Measurements from ENCODE around the gene BMX. TPM values are rescaled to one million over a fixed set of nuclear protein-coding genes. Genes with fewer than 3 reads are reported as not detected.
A peak's percentile ranks its signal among the peaks of the same experiment; 100 is the strongest.

The BMX gene
- total and polyA plus RNA-seq, 9 of the 15 experiments (the other 6 are each of a cell fraction or from before 2014, with no cell fraction given): 0.45 to 4.2 (median 1.8) TPM

GRCh38 chrX:15579778-15580747, 79.5 kb downstream of the BMX start (continued):
- TF ChIP-seq SAP30 (IDR thresholded peaks at IDR 0.05; ENCODE audit: borderline replicate concordance, insufficient read depth, low read depth, low read length, poor library complexity, severe bottlenecking): no peak
- no peak for TF ChIP-seq ATF2 (CRISPR knock-in tag; IDR thresholded peaks at IDR 0.05)
- TF ChIP-seq ZNF778 (CRISPR knock-in tag; IDR thresholded peaks at IDR 0.05): no peak
- no peak for TF ChIP-seq ZBTB1 (CRISPR knock-in tag; IDR thresholded peaks at IDR 0.05; ENCODE audit: borderline replicate concordance, low read depth)
- TF ChIP-seq FOXJ2 (tag; IDR thresholded peaks at IDR 0.05): no peak
- TF ChIP-seq ZNF507 (tag; conservative IDR thresholded peaks at IDR 0.05): no peak
- TF ChIP-seq ZNF175 (CRISPR knock-in tag; IDR thresholded peaks at IDR 0.05; ENCODE audit: low read depth): no peak
- TF ChIP-seq RBBP5 (IDR thresholded peaks at IDR 0.05; ENCODE audit: borderline replicate concordance, insufficient read depth, low read length, poor library complexity, severe bottlenecking): no peak
- no peak for TF ChIP-seq MYC (IDR thresholded peaks at IDR 0.05; ENCODE audit: low read depth, low read length)
- TF ChIP-seq MYC (CRISPR knock-in tag; IDR thresholded peaks at IDR 0.05; ENCODE audit: borderline replicate concordance, low read depth): no peak
- no peak for TF ChIP-seq SREBF2 (CRISPR knock-in tag; IDR thresholded peaks at IDR 0.05)
- no peak for TF ChIP-seq HDGF (IDR thresholded peaks at IDR 0.05)
- TF ChIP-seq SMARCE1 (IDR thresholded peaks at IDR 0.05): peak; percentile 88
- TF ChIP-seq GATAD2B (IDR thresholded peaks at IDR 0.05; ENCODE audit: borderline replicate concordance): peak; percentile 82
- TF ChIP-seq RFX1 (IDR thresholded peaks at IDR 0.05): no peak
- TF ChIP-seq ETV1 (tag; conservative IDR thresholded peaks at IDR 0.05; ENCODE audit: low read depth): no peak
- TF ChIP-seq XRCC3 (IDR thresholded peaks at IDR 0.05): no peak
- no peak for TF ChIP-seq SLC30A9 (CRISPR knock-in tag; IDR thresholded peaks at IDR 0.05)
- TF ChIP-seq, protein P1, sequence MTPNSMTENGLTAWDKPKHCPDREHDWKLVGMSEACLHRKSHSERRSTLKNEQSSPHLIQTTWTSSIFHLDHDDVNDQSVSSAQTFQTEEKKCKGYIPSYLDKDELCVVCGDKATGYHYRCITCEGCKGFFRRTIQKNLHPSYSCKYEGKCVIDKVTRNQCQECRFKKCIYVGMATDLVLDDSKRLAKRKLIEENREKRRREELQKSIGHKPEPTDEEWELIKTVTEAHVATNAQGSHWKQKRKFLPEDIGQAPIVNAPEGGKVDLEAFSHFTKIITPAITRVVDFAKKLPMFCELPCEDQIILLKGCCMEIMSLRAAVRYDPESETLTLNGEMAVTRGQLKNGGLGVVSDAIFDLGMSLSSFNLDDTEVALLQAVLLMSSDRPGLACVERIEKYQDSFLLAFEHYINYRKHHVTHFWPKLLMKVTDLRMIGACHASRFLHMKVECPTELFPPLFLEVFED (CRISPR knock-in tag; conservative IDR thresholded peaks at IDR 0.05): no peak
- TF ChIP-seq, protein P2, sequence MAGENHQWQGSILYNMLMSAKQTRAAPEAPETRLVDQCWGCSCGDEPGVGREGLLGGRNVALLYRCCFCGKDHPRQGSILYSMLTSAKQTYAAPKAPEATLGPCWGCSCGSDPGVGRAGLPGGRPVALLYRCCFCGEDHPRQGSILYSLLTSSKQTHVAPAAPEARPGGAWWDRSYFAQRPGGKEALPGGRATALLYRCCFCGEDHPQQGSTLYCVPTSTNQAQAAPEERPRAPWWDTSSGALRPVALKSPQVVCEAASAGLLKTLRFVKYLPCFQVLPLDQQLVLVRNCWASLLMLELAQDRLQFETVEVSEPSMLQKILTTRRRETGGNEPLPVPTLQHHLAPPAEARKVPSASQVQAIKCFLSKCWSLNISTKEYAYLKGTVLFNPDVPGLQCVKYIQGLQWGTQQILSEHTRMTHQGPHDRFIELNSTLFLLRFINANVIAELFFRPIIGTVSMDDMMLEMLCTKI (IDR thresholded peaks at IDR 0.05; ENCODE audit: partially characterized antibody): no peak
- TF ChIP-seq EHMT2 (IDR thresholded peaks at IDR 0.05): peak; percentile 80
- TF ChIP-seq ZNF780A (CRISPR knock-in tag; IDR thresholded peaks at IDR 0.05): no peak
- no peak; the same call in 1 of the 2 replicates for TF ChIP-seq RNF2 (IDR thresholded peaks at IDR 0.05)
- TF ChIP-seq RFX5 (IDR thresholded peaks at IDR 0.05; ENCODE audit: low read depth, low read length): no peak
- TF ChIP-seq PTBP1 (IDR thresholded peaks at IDR 0.05; ENCODE audit: low read depth, low read length): no peak
